GM12864 (cell line): Measurements from ENCODE around the gene PRKG2.

Source experiments
- DNase-seq: peaks from one replicate; pipeline ENCODE4 v3.0.0-alpha.2; 2011; ENCODE audit warnings: low read depth
- H3K4me3 ChIP-seq: 2 replicates; pipeline ENCODE4 v1.5.1; 2011; ENCODE audit warnings: mild to moderate bottlenecking, low read depth, low read length, control low read depth
- CTCF ChIP-seq: IDR thresholded peaks from 2 replicates; pipeline ENCODE4 v1.5.1; 2011; ENCODE audit warnings: low read depth, mild to moderate bottlenecking, moderate library complexity, low read length, control low read depth, inconsistent platforms; ENCODE audit errors: missing control alignments

Gene PRKG2

GRCh38 chr4:81214881-81215868 is at the start of gene PRKG2:
Gene PRKG2 (minus strand): TSS chr4:81215222. CDS start chr4:81205047, 10,175 bp downstream.
- no peak for TF ChIP-seq CTCF
- H3K4me3 ChIP-seq: no peak within 1 kb of the TSS
- DNase-seq: no peak

- DNase-seq: no peak
- TF ChIP-seq CTCF: peak; percentile 35
- H3K4me3 ChIP-seq: no peak overlapping the region
These were observed 45.5 kb upstream of the PRKG2 start for GRCh38 chr4:81260443-81261101.

GRCh38 chr4:81258841-81259550 is 44.0 kb upstream of the PRKG2 start:
- no peak for TF ChIP-seq CTCF
- DNase-seq: no peak
- no peak overlapping the region for H3K4me3 ChIP-seq

GRCh38 chr4:81257816-81258215 is 42.8 kb upstream of the PRKG2 start:
- TF ChIP-seq CTCF: no peak
- H3K4me3 ChIP-seq: no peak overlapping the region
- DNase-seq: no peak

GRCh38 chr4:81257021-81257420 is 42.0 kb upstream of the PRKG2 start:
- no peak for TF ChIP-seq CTCF
- no peak overlapping the region for H3K4me3 ChIP-seq

GRCh38 chr4:81256059-81256970 is 41.3 kb upstream of the PRKG2 start:
- DNase-seq: no peak
- H3K4me3 ChIP-seq: no peak overlapping the region
- no peak for TF ChIP-seq CTCF

More at GRCh38 chr4:81257021-81257420, 42.0 kb upstream of the PRKG2 start:
- DNase-seq: no peak
